NCI-H146 treated with DMSO at 0.1 percent for 48 hours (cell line): Measurements from ENCODE around the gene FAM181A.

ENCODE experiments used
- DNase-seq: peaks from one replicate; lab custom pipeline; 2025; ENCODE audit not compliant: unreplicated experiment; lab: John Stamatoyannopoulos, UW

The FAM181A gene

DNA sequence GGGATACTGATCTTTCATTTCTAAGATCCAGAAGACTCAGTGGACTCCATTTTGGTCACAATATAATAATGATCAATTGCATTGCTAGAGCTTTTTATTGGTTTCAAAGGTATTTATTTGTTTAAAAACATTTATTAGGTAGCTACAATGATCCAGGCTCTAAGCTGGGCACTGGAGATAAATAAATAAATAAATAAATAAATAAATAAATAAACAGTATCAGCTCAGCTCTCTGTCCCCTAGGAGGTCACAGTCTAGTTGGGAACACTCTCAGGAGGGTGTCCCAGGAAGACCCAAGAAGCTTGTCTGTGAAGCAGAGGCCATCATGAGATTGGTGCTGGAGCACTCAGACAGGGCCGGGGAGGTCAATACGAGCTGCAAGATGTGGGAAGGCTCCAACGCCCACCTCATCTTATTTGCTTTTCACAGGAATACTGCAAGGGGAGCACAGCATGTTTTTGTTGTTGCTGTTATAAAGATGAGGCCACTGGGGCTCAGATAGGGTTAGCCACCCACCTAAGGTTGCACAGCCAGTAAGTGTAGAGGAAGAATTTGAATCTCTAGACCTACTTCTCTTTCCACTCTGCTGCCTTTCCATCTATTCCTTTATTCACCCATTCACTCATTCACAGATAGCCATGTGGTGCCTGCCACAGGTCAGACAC is 33.8 kb downstream of the FAM181A start:
- no peak for DNase-seq

DNA sequence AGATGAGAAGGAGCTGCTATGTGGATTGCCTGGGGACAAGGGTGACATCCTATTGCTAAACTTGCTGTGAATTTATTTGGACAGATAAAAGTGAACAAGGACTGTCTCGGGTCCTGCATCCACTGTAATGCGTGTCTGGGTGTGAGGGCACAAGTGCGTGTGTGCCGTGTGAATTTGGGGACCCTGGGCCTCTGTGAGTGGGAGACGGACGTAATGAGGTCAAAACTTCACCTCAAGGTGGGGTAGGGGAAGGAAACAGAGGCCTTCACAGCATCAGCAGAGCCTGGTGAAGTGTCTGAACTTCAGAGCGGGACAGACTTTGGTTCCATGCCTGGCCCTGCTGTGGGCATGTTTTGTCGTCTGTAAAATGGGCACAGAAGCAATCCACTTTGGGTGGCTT is 34.5 kb downstream of the FAM181A start:
- no peak for DNase-seq

DNA sequence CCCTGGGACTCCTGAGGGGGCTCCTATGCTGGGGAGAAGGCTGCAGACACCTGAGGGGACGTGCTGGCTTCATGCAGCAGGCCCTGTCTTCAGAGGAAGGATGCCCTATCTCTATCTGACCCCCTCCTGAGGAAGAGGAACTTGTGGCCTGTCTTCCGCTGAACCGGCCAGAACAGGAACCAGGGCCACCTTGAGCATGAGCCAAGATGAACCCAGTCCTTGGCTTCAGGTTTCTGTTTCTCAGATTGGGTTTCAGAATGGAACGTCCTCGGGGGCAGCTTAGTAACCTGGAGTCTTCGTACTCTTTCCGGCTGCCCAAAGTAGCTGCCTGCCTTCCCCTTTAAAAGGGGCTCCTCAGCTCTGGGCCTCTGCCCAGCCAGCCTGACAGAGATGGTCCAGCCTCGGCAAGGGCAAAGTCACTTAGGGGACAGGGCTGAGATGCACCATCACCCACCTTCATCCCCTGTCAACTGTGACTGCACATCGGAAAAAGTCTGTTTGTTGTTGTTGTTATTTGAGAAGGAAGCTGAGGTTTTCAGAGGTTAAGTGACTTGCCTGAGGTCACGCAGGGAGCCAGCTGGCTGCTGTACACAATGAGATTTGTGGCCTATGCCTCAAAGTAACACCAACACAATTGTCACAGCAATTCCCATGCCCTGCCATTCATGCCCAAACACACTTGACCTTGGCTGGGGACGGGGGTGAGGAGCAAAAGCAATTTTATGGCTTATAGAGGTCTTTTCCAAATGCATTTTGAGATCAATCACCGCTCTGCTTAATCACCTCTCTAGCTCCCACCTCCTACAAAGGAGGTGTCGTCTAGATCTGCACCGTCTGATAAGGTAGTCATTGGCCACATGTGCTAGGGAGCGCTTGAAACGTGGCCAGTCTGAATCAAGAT is 35.8 kb downstream of the FAM181A start:
- DNase-seq = no peak

DNA sequence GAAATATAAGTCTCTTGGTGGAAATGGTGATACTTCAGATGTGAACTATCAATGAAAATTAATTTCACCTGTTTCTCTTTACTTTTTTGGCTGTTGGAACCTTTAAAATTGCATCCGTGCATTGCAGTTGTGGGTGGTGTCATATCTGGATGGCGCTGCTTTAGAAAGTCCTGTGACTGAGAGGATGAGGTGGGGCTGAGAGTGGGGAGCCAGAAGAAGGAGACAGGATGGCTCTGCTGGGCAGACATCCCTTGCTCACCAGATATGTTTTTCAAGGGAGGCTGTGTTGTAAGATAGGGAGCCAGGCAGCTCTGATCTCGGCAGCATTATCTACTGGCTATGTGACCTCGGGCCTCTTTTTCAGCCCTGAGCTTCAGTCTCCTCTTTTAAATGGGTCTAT is 36.5 kb downstream of the FAM181A start:
- no peak for DNase-seq

DNA sequence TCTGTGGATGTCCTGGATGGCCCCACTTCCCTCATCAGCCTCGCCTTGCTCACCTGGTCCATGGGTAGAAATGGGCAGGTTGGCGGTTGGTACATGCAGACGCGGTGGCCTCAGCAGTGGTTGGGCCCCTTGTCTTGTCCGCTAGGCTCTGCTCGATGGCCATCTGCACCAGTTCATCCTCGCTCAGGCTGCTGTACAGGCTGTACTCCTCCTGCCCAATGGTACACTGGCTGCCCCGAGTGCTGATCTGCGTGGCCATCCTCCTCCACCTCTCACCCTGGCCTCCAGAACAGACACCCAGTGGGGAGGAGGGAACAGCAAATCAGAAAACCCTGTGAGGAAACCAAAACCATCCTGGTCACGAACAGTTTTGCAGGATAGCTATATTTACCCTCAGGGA is 37.1 kb downstream of the FAM181A start:
- DNase-seq = no peak

DNA sequence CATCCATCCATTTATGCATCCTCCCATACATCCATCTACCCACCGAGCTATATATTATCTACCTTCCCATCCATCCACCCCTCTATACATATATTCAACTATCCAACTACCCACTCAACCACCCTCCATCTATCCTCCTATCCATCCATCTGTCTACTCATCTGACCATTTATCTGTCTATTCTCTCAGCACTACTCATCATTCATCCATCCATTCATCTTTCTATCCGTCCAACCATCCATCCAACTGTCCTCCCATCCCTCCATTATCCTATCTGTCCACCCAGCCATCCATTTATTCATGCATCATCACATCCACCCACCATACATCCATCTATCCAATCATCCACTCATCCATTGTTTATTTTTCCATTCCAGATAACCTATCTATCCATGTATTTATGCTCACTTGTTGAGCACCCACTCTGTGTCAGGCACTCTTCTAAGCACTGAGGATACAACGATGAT is 37.7 kb downstream of the FAM181A start:
- DNase-seq = no peak

DNA sequence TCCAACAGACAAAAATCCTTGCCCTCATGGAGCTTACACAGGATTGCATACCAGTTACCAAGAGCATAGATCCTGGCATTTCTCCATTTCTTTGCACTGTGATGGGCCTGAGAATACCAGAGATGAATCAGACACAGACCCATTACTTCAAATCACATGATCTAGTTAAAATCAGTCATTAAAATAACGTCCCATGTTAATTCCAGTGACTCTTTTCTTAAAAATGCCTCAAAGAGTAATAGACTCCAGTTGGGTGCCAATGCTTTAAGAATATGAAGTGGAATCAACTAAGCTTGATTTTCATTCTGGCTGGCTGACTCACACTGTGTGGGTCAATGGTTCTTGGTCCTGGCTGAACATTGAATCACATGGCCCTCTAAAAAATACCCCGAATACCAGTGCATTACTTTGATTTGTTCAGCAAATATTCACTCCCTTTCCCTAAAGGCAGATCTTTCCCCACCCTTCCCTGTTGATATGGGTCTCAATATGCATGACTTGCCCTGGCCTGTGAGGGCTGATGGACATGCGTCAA is 38.2 kb downstream of the FAM181A start:
- DNase-seq = no peak

DNA sequence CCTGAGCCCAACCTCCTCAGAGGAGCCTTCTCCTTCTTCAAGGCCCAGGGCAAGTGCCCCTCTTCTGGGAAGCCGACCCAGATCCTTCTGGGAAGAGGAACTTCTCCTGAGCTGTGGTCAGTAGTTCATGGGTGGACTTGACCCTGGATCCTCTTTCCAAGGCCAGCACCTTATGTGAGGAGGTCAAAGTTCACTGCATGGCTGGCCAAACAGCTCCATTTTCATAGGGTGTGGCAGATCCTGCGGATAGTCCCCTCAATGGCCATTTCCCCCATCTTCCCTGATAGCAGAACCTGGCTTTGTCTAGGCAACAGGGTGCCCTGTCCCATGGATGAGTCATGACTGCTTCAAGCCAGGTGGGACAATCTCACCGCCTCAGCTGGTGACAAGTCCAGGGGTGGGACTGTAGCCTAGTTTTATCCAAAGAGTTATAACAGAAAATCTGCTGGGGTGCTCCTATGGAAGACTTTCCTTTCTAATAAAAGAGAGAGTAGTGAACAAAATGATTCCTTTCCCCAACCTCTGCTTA is 38.9 kb downstream of the FAM181A start:
- DNase-seq = no peak

DNA sequence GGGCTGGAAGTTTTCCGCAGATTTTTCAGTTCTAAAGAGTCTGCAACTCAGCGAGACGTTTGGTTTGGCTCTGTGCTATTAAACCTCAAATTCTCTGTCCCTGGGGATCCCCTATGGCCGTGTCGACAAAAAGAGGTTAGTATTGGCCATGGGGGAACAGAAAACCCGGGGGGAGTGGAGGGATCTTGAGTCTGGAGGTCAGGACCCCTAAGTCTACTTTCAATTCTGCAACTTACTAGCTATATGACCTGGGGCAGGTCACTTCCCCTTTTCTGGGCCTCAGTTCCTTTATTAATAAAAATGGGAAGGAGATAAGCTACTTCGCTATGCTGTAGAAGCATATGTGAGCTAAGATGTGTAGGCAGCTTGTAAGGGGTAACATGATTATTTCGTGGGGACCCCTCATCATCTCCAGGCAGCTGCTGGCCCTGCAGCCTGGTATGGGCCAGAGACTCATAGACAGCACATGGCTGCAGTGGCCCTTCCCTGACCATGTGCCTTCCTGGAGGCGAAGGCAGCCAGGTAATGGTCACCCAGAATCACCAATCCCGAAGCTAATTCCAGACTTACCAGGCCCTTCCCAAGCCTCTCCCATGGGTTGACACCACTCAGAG is 40.6 kb downstream of the FAM181A start:
- no peak for DNase-seq

DNA sequence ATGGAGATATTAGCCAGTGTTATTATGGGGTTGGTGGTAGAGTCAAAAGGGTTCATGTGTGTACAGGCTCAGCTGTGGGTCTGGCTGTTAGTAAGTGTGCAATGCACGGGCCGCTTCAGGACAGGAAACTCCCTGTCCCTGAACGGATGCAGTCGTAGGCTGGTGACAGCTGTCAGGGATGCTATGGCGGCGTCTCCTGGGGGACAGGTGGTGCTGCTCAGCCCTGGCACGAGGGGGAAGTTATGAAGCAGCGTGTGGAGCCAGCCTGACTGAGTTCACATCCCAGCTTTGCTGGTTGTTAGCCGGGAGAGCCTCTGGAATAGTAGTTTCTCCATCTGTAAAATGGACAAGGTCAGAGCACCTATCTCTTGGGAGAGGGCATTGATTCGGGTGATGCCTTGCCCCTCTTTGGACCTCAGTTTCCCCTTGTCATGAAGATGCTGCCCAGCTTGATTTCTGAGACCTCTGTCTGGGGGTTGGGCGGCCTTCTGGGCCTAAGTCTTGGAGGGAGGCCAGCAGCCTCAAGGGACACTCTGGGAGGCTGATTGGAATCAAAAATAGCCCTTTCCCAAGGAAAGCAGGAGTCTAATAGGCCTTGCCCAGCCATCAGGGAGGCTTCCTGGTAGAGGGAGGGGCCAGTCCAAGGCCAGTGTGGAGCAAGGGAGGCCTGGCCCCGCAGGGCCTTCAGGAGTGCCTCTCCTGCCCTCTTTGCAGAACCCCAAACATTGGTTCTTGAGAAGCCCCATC is 42.1 kb downstream of the FAM181A start:
- DNase-seq = no peak

DNA sequence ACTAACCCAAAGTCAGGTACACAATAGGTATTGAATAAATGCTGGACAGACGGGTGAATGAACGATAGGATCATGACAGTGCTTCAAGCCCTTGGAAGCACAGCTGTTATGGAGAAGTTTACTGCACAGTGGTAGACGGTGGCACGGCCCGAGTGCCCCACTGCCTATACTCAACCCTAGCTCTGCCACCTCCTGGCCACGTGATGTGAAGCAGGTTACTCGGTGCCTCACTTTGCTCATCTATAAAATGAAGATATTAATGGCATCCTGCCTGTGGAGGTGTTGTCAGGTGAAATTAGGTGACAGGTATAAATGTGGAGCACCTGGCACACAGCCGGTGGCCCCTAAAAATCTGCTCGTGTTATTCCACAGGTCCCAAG is 43.4 kb downstream of the FAM181A start:
- no peak for DNase-seq

DNA sequence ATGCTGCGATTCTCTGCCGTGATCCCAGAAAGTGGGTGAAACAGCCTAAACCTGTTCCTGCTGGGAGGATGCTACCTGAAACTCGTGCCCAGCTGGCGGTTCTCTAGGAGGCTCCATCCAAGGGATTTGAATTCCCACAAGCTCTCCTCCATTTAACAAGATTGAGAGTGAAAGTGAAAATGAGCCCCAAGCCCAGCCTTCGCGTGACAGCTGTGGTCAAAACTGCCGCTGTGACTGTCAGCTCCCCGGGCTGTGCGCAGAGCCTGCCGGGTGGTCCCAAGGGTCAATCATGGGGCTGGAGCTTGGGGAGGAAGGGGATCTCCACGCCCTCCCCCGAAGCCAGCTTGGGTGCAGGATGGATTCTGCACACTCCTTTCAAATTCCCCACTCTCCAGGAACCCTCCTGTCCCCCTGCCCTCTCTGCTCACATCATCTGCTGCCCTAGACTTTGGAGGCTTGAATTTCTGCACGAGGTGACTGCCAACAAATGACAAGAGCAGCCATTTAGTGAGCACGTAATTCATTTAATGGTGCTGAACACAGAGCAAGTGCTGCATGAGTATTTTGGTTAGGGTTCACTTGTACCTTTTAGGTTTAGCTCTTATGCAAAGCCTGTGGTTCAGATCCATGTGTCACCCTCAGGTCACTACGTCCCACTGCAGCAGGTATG is 44.0 kb downstream of the FAM181A start:
- DNase-seq = no peak

DNA sequence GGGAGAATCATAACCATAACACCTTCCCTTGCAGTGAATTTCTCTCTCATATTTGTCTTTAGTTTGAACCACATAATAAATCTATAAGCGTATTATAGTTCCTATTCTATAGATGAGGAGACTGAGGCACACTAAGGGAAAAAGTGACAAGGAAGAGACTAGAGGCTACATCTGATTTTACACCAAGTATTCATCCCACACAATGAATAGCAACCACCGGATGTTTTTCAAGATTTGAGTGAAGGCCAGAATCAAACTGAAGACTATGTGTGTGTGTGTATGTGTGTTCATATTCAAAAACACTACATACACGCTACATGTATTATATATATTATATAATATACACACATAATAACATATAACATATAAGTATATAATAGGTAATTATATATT is 44.5 kb downstream of the FAM181A start:
- no peak for DNase-seq

DNA sequence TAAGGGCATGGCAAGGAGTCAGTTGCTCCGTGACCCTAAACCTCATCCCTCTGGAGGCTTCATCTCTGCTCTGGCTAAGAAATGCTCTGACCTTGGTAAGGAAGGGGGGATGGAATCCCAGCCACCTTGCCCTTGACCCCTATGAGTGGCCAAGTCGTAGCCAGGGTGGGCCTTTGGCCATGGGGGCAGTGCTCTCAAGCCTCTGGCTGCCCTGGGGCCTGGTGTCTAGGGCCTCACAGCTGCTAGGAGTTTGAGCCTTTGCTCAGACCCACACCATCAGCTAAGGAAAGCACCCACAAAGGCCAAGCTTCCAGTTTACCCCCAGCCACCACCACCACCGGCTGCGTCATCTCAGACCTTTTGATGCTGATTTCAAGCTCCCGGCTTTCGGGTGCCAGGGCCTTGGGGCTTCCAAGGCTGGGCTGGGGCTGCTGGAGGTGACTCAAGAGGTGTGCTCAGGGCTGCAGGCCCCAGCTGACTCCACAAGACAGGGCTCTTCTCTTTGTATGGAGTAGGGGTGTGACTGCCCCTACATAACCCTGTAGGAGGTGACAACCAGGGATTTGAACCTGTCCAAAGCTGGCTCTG is 45.6 kb downstream of the FAM181A start:
- no peak for DNase-seq

DNA sequence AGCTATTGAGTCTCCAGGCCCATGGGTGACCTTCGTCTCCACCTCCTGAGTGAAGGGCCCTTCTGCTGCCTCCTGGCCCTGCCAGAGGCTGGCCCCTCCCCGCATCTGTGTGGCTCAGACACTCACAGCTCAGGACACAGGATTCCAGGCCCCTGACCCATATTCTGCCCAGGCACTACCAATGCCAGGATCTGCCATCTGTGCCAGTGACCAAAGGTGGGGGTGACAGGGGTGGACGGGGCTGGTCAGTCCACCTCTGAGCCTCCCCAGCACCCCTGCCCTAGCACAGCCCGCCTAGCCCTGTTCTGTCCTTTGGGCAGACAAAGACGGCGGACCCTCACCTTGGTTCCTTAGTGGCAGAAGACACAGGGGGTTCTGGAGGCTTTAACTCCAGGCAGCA is 46.5 kb downstream of the FAM181A start:
- no peak for DNase-seq

DNA sequence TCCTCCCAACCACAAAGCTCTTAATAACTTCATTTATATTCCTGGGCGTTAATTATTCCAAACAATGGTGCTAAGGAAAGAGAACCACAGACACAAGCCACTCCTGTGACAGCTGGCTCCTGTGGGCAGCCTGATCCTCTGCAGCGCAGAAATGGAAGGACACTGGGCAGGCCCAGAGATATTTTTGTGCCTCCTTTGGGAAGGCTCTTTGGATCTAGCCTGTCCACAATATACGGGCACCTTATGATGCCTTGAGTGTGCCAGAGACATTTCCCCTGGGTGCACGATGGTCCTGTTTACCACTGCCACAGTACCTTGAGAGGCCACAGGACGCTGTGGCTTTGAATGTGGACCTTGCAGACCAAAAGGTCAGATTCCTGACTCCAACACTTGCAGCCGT is 47.2 kb downstream of the FAM181A start:
- no peak for DNase-seq

DNA sequence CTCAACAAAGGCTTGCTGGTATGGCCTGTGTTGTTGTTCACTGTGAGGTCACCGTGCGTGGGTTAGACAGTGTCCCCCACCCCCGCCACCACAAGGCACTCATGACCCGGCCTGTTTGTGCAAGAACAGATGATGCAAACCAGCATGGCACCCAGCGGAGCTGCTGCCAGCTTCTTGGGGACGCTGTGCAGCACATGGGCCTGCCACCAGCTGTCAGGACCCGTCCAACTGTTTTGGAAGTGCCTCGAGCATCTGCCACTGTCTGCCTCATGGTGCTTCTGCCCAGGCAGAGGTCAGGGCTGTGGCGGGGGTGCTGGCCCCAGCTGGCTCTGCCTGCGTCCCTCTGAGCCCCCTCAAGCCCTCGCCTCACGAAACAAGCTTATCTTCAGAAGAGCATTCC is 47.7 kb downstream of the FAM181A start:
- no peak for DNase-seq

DNA sequence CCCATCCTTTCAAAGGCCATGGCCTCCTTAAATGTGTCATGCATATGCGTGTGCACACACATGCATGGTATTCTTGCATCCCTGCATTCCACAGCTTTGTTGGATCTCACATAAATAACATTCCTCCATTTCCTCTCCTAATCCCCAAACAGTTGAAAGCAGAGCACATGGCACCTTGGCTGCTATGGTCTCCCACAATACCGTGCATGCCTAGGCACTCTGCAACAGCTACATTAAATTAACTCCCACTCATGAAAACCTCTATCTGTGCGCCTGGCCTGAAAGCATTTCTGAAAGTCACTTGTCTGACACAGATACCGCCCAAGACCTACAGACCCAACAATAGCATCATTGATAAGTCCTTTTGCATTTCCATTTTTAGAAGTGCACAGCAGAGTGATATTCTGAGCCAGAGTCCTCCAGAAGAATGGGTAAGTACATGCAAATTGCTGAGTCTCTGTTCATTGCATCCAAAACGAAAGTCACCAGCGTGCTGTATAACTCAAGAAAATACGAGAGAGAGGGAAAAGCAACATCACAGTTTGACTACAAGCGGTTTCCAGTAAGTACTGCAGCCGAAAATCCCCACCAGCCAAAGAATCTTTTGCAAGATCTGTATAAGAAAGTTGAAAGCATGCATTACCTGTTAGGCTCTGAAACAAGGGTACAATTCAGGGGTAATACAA is 48.8 kb downstream of the FAM181A start:
- DNase-seq = no peak

DNA sequence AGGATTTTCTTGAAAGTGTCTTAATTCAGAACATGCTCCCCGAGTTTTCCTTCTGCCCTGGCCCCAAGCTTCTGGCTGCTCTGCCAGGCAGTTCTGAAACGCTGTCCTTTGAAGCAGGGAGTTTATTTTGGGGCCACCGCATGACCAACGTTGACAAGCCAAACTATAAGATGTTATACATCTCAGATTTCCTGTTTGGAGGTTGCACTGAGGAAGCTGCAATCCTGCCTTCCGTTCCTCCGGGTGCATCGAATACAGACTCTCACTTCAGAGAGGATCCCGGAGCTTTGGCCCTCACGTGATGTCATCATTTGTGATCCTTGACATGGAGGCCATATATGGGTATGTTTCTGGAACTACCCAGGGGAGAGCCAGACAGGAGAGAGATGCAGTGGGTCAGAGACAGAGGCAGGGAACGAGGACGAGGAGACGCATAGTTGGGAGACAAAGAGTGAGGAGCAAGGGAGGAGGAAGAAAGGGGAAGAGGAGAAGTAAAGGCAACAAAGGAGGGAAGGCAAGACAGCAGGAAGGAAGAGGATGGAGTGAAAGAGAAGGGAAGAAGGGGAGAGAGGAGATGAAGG is 49.4 kb downstream of the FAM181A start, which contains the start of gene ASB2:
Gene ASB2, minus strand, starts transcription at position 94 of the 581 bp plus-strand sequence. CDS start 12,031 bp downstream, outside the sequence.
- DNase-seq = no peak
